Mucosa of descending colon (tissue), 3 donors: ENCODE measurements around the gene OVOL1. TPM values are rescaled to one million over a fixed set of nuclear protein-coding genes. Genes with fewer than 3 reads are reported as not detected.

Source experiments
- ATAC-seq: fragments of 200-7000 bp; cut with Tn5 transposase; one replicate; pipeline ENCODE4 v1.9.1; 2020; ENCODE audit warnings: mild to moderate bottlenecking, moderate library complexity
- DNase-seq, 3 donors: peaks; one replicate each; pipeline ENCODE4 v3.0.0-alpha.2; 2020
- H3K36me3 ChIP-seq: fragments of 200-600 bp; one replicate; pipeline ENCODE4 v1.8.0; 2021; ENCODE audit warnings: low read depth, mild to moderate bottlenecking
- H3K4me1 ChIP-seq: fragments of 200-600 bp; one replicate; pipeline ENCODE4 v1.8.0; 2021; ENCODE audit warnings: low read depth, mild to moderate bottlenecking
- H3K4me3 ChIP-seq: fragments of 200-600 bp; one replicate; pipeline ENCODE4 v1.8.0; 2021; ENCODE audit warnings: mild to moderate bottlenecking
- H3K9me3 ChIP-seq: fragments of 200-600 bp; one replicate; pipeline ENCODE4 v1.8.0; 2021; ENCODE audit warnings: mild to moderate bottlenecking
- CTCF ChIP-seq: fragments of 200-600 bp; IDR thresholded peaks from one replicate; pipeline ENCODE4 v1.8.0; 2022; ENCODE audit warnings: antibody characterized with exemption, mild to moderate bottlenecking
- intact Hi-C, 2 donors: fragments of 100-400 bp; cut with DNase I in 1 of 2; cut with micrococcal nuclease in 1 of 2; formaldehyde crosslinking; loops; one replicate each; pipeline versions ENCODE4 v1.11.0 to v1.11.1; 2022; cut with DNase I, micrococcal nuclease
- long read RNA-seq, 2 donors: library from polyadenylated mRNA; unstranded; transcript quantifications; one replicate each; pipeline ENCODE4 v2.0.0, GENCODE V29; 2019 to 2021
- total RNA-seq, 3 donors: library from RNA; stranded (reverse); fragmentation: NEBNext Ultra II Directional in 2 of 3; extraction: Animal tissue kit (Norgen Biotek cat#: 25700) in 2 of 3; gene quantifications; one replicate each; pipeline versions ENCODE4 v1.2.1 to v1.2.4, GENCODE V29; 2021 to 2023
- donor health status: DM: no; HTN: no; CAD: no; lungs with moderate emphysema.
- donor health status: DM: no; HTN: no; CAD: no.
- donor health status: DM: no; HTN: yes; CAD: no.

OVOL1 gene
- total RNA-seq, result 10 to 100 TPM; 16.5 to 48.6 (median 34.3) TPM
- long read RNA-seq, donor 1, transcript OVOL1-201 (4 exons, 3,034 nt), result major isoform, 10 of 14 reads
- long read RNA-seq, donor 1, partial matches to known transcripts, result 0 of 14 reads
- long read RNA-seq, donor 1, other reads (novel, unspliced or antisense), result 4 of 14 reads
- long read RNA-seq, donor 2, transcript OVOL1-201 (4 exons, 3,034 nt), result major isoform, 9 of 12 reads
- long read RNA-seq, donor 2, partial matches to known transcripts, result 2 of 12 reads
- long read RNA-seq, donor 2, other reads (novel, unspliced or antisense), result 0 of 12 reads

GRCh38 chr11:65786786-65787636 lies at the start of gene OVOL1:
Gene OVOL1, plus strand, starts transcription at chr11:65787063. Its CDS starts 311 bp downstream, at chr11:65787374.
- intact Hi-C loops, result no loop called here
- ATAC-seq, result peak; percentile 55

GRCh38 chr11:65739022-65739421 lies 47.8 kb upstream of the OVOL1 start:
- TF ChIP-seq CTCF, result no peak
- ATAC-seq (peak; percentile 82), DNase-seq (no peak)
- intact Hi-C loops, result no loop called here
- Histone ChIP-seq H3K36me3 (no peaks in the 10 kb centered on the region), H3K4me3 (no peak overlapping the region), H3K4me1 (peaks cover 5% of the 10 kb centered on the region), H3K9me3 (no peaks in the 10 kb centered on the region)

More at GRCh38 chr11:65786786-65787636, at the start of gene OVOL1:
- peak; percentile 90 to 91 (median 90) for DNase-seq
- Histone ChIP-seq H3K9me3 (no peaks in the 10 kb centered on the region), H3K36me3 (no peaks in the 10 kb centered on the region), H3K4me1 (peaks cover 30% of the 10 kb centered on the region), H3K4me3 (peak within 1 kb of the TSS; percentile 64)
- TF ChIP-seq CTCF, result no peak

GRCh38 chr11:65741185-65741584 lies 45.7 kb upstream of the OVOL1 start:
- Histone ChIP-seq H3K4me3 (no peak overlapping the region), H3K4me1 (peaks cover 7% of the 10 kb centered on the region), H3K9me3 (no peaks in the 10 kb centered on the region), H3K36me3 (no peaks in the 10 kb centered on the region)
- TF ChIP-seq CTCF, result no peak
- ATAC-seq (no peak), DNase-seq (no peak)
- intact Hi-C loops, result no loop called here

- no peaks in the 10 kb centered on the region for H3K36me3 ChIP-seq
- no peak for DNase-seq
- no peak for ATAC-seq
- peaks cover 7% of the 10 kb centered on the region for H3K4me1 ChIP-seq
- no peak overlapping the region for H3K4me3 ChIP-seq
- no peak for TF ChIP-seq CTCF
- H3K9me3 ChIP-seq, result no peaks in the 10 kb centered on the region
- intact Hi-C loops, result no loop called here
Measured at GRCh38 chr11:65742353-65742752, 44.5 kb upstream of the OVOL1 start.

- no peaks in the 10 kb centered on the region for H3K36me3 ChIP-seq
- intact Hi-C loops, result no loop called here
- no peaks in the 10 kb centered on the region for H3K9me3 ChIP-seq
- no peak overlapping the region for H3K4me3 ChIP-seq
- DNase-seq (no peak), ATAC-seq (peak; percentile 3)
- peaks cover 7% of the 10 kb centered on the region for H3K4me1 ChIP-seq
- no peak for TF ChIP-seq CTCF
Measured at GRCh38 chr11:65743681-65744025, 43.2 kb upstream of the OVOL1 start.
